NCI-H748 treated with DMSO at 0.1 percent for 48 hours (cell line): ENCODE data around the gene CDH13.

Source experiments
- DNase-seq: peaks from one replicate; lab custom pipeline; 2025; lab: John Stamatoyannopoulos, UW

The CDH13 gene

GRCh38 chr16:83054283-83054682 is 427.5 kb downstream of the CDH13 start:
- no peak for DNase-seq

GRCh38 chr16:83058376-83058775 is 431.6 kb downstream of the CDH13 start:
- no peak for DNase-seq

DNA sequence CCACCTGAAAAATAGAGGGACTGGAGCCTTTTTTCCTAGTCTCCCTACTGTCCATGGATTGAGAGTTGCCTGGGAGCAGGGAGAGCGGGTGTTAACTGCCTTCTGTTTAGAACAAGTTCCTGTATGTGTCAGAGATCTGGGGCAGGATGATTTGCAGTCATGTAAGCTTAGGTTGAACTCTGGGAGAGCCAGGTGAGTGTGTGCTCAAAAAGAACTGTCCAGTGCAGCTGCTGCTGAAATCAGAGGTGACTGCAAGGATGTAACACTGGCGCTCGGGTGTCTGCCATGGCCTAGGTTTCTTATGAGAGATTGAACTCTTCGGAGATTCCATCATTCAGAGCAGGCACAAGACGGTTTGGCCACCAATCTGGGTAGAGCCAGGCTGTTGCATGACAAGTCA is 432.5 kb downstream of the CDH13 start:
- no peak for DNase-seq

GRCh38 chr16:83066011-83066410 is 439.2 kb downstream of the CDH13 start:
- DNase-seq: no peak

DNA sequence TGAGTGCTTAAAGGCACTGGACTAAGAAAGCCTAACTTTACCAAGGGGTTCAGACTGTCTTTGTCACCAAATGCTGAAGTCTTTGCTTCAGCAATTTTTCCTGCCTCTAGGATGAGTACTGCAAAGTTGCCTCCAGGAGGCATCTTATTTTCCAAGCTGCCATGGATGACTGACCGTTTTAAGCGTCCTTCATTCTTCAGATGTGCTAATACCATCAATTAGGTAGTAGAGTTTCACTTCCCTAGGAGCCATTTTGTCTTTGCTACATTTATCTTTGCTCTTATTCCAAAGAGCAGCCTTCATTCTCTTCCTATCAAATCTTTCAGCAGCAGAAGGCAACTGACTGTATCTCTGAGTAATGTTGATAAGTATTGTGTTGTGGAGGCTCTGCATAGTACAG is 440.1 kb downstream of the CDH13 start:
- DNase-seq: no peak

- DNase-seq: no peak
Observed at GRCh38 chr16:83068686-83069085, 441.9 kb downstream of the CDH13 start.

- DNase-seq: no peak
Observed at GRCh38 chr16:83070416-83071209, 443.8 kb downstream of the CDH13 start.

DNA sequence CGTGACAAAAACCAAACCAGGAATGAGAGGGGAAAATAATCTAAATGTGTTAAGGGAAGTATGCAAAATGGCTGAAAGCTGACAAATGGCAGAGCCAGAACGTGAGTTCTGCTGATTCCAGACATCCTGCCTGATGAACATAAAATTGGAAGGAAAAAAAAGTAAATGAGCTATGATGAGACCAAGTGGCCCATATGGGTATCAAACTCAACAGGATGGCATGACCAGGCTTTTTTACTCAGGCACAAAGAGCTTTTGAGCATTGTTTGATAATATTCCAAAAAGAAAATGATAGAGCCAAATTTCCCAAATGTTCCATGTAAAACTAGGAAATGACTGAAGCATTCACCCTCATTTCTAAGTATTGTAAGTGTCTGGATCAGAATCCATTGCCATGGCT is 449.2 kb downstream of the CDH13 start:
- no peak for DNase-seq

- no peak for DNase-seq
Observed at GRCh38 chr16:83083361-83083760, 456.6 kb downstream of the CDH13 start.

GRCh38 chr16:83085660-83086059 is 458.9 kb downstream of the CDH13 start:
- no peak for DNase-seq

DNA sequence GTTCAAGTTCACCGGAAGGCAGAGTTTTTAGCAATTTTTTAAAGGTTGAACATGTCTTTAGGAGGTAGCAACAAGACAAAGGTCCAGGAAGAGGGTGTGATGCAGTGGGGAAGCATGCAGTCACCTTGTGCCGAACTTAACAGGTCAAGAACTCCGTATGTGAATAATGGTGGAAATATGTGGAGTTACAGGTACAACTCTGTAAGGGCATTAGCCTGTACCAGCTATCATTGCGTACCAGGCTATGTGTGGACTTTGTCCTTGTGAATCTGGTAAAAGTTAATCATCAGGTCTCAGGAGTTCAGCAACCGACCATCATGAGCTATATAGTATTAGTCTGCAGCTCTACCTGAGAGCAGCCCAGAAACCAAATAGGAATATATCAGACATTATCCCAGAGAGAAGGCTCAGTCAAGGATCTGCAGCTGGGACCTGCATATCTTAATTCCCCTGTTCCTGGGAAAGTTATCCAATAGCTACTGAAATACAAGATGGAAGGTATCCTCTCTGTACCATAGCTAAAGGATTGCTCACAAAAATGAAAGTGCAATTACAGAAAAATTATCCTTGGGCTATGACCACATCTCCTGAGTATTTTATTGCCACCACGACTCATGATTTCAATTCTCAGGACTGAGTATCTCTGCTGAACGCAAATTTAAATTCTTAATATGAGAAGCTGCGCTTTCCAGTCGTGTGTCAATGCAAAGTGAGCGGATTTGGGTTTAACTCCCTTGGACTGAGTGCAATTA is 469.3 kb downstream of the CDH13 start:
- DNase-seq: no peak

DNA sequence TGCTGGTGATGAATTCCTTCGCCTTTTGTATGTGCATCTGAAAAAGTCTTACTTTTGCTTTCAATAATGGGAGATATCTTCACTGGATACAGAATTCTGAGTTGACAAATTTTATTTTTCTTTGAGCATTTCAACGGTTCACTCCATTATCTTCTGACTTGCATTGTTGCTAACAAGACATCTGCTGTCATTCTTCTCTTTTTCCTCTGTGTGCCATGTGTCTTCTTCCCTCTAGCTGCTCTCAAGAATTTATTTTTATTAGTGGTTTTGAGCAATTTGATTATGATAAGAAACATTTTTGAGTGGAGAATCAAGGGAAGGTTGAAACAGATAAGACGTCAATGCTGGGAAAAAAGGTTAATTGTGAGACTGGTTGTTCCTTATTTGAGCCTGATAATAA is 471.8 kb downstream of the CDH13 start:
- no peak for DNase-seq

GRCh38 chr16:83100679-83101078 is 473.9 kb downstream of the CDH13 start:
- DNase-seq: no peak

DNA sequence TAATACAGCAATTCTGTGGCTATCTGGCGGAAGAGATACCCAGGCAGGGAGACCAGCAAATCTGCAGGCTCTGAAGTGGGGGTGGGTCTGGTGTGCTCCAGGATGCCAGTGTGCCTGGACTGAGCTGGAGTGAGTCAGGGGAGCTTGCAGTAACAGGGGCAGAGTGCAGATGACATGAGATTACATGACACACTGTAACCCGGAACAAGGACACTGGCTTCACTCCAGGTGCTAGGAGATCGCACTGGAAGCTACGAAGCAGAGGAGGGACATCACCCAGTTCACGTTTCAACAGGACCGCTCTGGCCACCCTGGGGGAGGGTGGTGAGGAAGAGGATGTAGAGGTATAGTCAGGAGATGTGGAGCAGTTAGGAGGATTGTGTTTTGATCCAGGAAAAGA is 475.6 kb downstream of the CDH13 start:
- DNase-seq: no peak

DNA sequence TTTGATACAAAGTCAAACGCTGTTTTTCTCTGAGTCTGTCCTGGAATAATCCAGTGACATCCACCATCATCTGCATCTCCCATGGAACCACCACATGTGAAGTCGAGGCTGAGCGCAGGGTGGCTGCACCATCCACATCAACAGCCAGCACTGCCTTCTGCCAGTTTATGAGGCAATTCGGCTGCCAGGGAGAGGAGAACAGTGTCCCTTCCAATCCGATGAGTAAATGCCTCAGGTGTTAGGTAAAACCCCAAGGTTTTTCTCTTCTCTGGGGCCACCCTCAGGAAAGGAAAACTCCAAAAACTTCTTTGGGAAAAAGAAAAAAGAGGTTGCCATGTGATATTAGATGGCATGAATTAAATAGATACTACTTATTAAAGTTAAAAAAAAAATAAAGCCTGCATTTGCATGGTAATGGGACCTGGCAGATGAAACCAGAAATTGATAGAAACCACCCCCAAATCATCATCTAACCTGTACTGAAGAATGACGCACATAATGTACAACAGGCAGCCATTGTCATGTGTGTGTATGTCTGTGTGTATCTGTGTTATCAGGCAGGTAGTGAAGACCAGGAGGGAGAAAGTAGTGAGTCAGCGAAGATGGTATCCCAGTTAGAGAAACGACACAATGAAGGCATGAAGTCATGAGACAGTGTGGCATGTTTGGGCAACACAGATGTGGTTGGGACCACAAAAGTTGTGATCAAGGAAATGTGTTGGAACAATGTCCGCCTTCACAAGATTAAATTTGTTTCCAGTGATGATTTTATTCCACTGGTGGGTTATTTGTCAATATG is 478.7 kb downstream of the CDH13 start:
- DNase-seq: no peak

DNA sequence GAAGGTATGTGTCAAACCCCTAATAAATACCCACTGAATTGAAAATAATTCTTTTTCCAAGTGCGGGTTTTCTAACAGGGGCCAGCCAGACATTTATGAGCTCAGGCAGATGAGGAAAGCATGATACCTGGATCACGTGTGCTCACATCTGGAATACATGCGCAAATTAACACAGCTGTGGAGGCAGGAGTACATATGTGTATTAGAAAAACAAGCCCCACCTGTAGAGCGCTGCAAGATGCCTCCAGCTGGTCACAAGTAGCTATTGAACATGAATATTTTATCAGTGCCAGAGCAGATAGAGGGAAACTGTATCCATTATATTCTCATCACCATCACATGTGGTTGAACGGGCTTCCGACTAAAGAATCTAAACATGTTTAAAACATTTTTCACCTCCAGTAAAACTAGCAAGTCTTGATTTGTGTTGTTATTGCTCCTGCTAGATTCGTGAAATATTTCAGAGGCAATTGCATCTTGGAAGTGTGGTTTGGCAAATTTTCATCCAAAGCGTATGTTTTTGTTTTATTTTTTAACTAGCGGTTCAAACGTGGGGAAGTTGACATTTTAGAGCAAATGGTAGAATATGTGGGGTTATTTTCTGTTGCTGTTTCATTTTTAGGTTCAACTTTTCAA is 482.8 kb downstream of the CDH13 start:
- no peak for DNase-seq

DNA sequence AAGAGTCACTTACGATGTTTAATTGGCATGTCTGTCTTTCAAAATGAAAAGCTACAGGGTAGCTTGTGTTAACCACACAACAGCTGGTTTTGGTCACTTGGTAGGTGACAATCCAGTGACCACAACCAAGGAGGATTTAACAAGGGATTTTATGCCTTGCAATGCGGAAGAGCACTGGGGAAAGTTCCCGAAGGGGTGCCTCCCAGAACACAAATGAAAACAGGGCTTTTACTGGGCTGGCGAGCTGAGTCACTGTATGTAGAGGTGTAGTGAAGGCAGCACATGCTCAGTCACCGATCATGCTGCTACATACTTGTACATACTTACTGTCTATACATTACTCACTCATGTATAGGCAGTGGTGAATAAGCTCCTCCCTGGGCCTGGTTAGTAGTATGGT is 483.5 kb downstream of the CDH13 start:
- no peak for DNase-seq

- no peak for DNase-seq
Observed at GRCh38 chr16:83113317-83113716, 486.5 kb downstream of the CDH13 start.

- DNase-seq: no peak
Observed at GRCh38 chr16:83113811-83114210, 487.0 kb downstream of the CDH13 start.

GRCh38 chr16:83115491-83116232 is 488.9 kb downstream of the CDH13 start:
- no peak for DNase-seq

GRCh38 chr16:83116274-83116892 is 489.6 kb downstream of the CDH13 start:
- no peak for DNase-seq
